Endothelial cell of umbilical vein (primary cell): ENCODE results near the gene TTLL13. TPM values are rescaled to one million over a fixed set of nuclear protein-coding genes. Genes with fewer than 3 reads are reported as not detected.

Experiments
- BruUV-seq: library from RNA; stranded (reverse); fragments of 400-500 nt; replicated peaks from 2 replicates; lab custom pipeline; 2021; lab: Mats Ljungman, UMichigan
- CTCF ChIA-PET: fragments of 300-600, 350-600 bp; sonication (Branson Sonifier 250); formaldehyde crosslinking; loops from one replicate; lab custom pipeline; 2021; ENCODE audit warnings: antibody characterized with exemption, inconsistent platforms; lab: Charles Lee
- POLR2A ChIA-PET: fragments of 300-600, 350-600 bp; sonication (Branson Sonifier 250); formaldehyde crosslinking; loops from one replicate; lab custom pipeline; 2021; ENCODE audit warnings: antibody characterized with exemption, inconsistent platforms; lab: Charles Lee
- DNase-seq: peaks from one replicate; pipeline ENCODE4 v3.0.0-alpha.2; 2011; ENCODE audit warnings: low read depth, low spot score
- FAIRE-seq: peaks from 2 replicates; lab custom pipeline; 2011; peaks lifted over from hg19 to GRCh38; lab: Jason Lieb, UNC
- H2AFZ ChIP-seq: 2 replicates; pipeline ENCODE4 v1.6.0; 2012; ENCODE audit warnings: low read depth, low read length, control low read depth, inconsistent platforms
- H3K27ac ChIP-seq: 2 replicates; pipeline ENCODE4 v1.5.1; 2011; ENCODE audit warnings: low read depth, mild to moderate bottlenecking, control low read depth, low read length, moderate library complexity; ENCODE audit not compliant: insufficient read depth
- H3K27me3 ChIP-seq, 2 experiments: 2 replicates each; pipeline versions ENCODE4 v1.6.0 to v1.6.1; 2011; ENCODE audit warnings: low read length in 2 of 2, mixed read lengths in 1 of 2; ENCODE audit not compliant: control insufficient read depth in 2 of 2, insufficient read depth in 2 of 2
- H3K36me3 ChIP-seq, 2 experiments: 2 replicates in 1 of 2; 3 replicates in 1 of 2; pipeline ENCODE4 v1.5.1; 2011; ENCODE audit warnings: low read length in 2 of 2, mild to moderate bottlenecking in 1 of 2, moderate library complexity in 1 of 2; ENCODE audit not compliant: control insufficient read depth in 2 of 2, insufficient read depth in 2 of 2; ENCODE audit errors: extremely low read depth in 1 of 2
- H3K4me1 ChIP-seq: 3 replicates; pipeline ENCODE4 v1.5.1; 2011; ENCODE audit warnings: mild to moderate bottlenecking, low read length; ENCODE audit not compliant: control insufficient read depth, insufficient read depth; ENCODE audit errors: extremely low read depth
- H3K4me2 ChIP-seq: 2 replicates; pipeline ENCODE4 v1.6.1; 2011; ENCODE audit warnings: low read length, control low read depth, mixed read lengths; ENCODE audit not compliant: insufficient read depth
- H3K4me3 ChIP-seq, 3 experiments: fragments of 200-600 bp in 1 of 3; sonication (generic), shearing (Covaris generic) in 1 of 3; replicated peaks in 1 of 3; 2 replicates each; pipeline ENCODE4 v1.5.1; 2011 to 2016; ENCODE audit warnings: control low read depth in 3 of 3, low read length in 3 of 3, mild to moderate bottlenecking in 2 of 3, inconsistent platforms in 1 of 3, low read depth in 1 of 3, moderate library complexity in 1 of 3; ENCODE audit not compliant: insufficient read depth in 1 of 3
- H3K79me2 ChIP-seq: 2 replicates; pipeline ENCODE4 v1.6.0; 2012; ENCODE audit warnings: low read length, inconsistent platforms; ENCODE audit not compliant: control insufficient read depth, insufficient read depth
- H3K9ac ChIP-seq: replicated peaks from 2 replicates; pipeline ENCODE3; 2011; ENCODE audit warnings: low read length, control low read depth; ENCODE audit not compliant: insufficient read depth; ENCODE audit errors: extremely low read depth
- H3K9me1 ChIP-seq: replicated peaks from 3 replicates; pipeline ENCODE4 v1.6.0; 2011; ENCODE audit warnings: mild to moderate bottlenecking, low read length; ENCODE audit not compliant: control insufficient read depth, insufficient read depth; ENCODE audit errors: extremely low read depth
- H3K9me3 ChIP-seq: replicated peaks from 2 replicates; pipeline ENCODE4 v1.5.1; 2012; ENCODE audit warnings: low read length, inconsistent platforms; ENCODE audit not compliant: control insufficient read depth, insufficient read depth
- H4K20me1 ChIP-seq: replicated peaks from 2 replicates; pipeline ENCODE3; 2011; ENCODE audit warnings: mild to moderate bottlenecking, low read length; ENCODE audit not compliant: control insufficient read depth, insufficient read depth; ENCODE audit errors: extremely low read depth
- CTCF ChIP-seq, 2 donors: IDR thresholded peaks; 1 replicate in 1 of 2; 2 replicates in 1 of 2; pipeline ENCODE4 v1.5.1; 2011; ENCODE audit warnings: low read length in 2 of 2, mild to moderate bottlenecking in 2 of 2, moderate library complexity in 2 of 2, control low read depth in 1 of 2, inconsistent platforms in 1 of 2, low read depth in 1 of 2; ENCODE audit not compliant: insufficient read depth in 1 of 2; ENCODE audit errors: extremely low read depth in 1 of 2
- EZH2 ChIP-seq: IDR thresholded peaks from 2 replicates; pipeline ENCODE4 v1.6.1; 2012; ENCODE audit warnings: borderline replicate concordance, low read depth, mild to moderate bottlenecking, moderate library complexity, low read length, inconsistent platforms; ENCODE audit not compliant: severe bottlenecking
- FOS ChIP-seq: IDR thresholded peaks from 2 replicates; pipeline ENCODE4 v1.6.1; 2011; ENCODE audit warnings: mild to moderate bottlenecking, low read length, moderate library complexity, borderline replicate concordance; ENCODE audit not compliant: insufficient read depth
- GATA2 ChIP-seq: IDR thresholded peaks from 2 replicates; pipeline ENCODE4 v1.7.0; 2011; ENCODE audit warnings: low read depth, mild to moderate bottlenecking, moderate library complexity, mixed read lengths, low read length; ENCODE audit not compliant: insufficient read length, insufficient read depth
- JUN ChIP-seq: IDR thresholded peaks from 2 replicates; pipeline ENCODE4 v1.6.1; 2011; ENCODE audit warnings: borderline replicate concordance, low read depth; ENCODE audit not compliant: insufficient read length, insufficient read depth
- MAX ChIP-seq: IDR thresholded peaks from 2 replicates; pipeline ENCODE4 v1.6.1; 2011; ENCODE audit not compliant: insufficient read depth, insufficient read length
- MYC ChIP-seq: IDR thresholded peaks from one replicate; pipeline ENCODE4 v1.6.1; 2011; ENCODE audit warnings: mild to moderate bottlenecking, low read depth, low read length
- POLR2A ChIP-seq: IDR thresholded peaks from 2 replicates; pipeline ENCODE4 v1.6.1; 2012; ENCODE audit warnings: low read depth, mild to moderate bottlenecking, control low read depth, low read length
- POLR2AphosphoS5 ChIP-seq: IDR thresholded peaks from 2 replicates; pipeline ENCODE4 v1.6.1; 2012; ENCODE audit warnings: low read depth, mild to moderate bottlenecking, control low read depth, low read length, moderate library complexity; ENCODE audit not compliant: insufficient read depth
- dilution Hi-C: fragments of 300-500 bp; cut with MboI; formaldehyde crosslinking; loops from one replicate; pipeline ENCODE4 v1.15.0; 2019; ENCODE audit warnings: low sequenced_read_pairs; ENCODE audit not compliant: extremely low pct_ligation_motif_present
- intact Hi-C: fragments of 100-400 bp; cut with micrococcal nuclease; formaldehyde crosslinking; loops from one replicate; pipeline ENCODE4 v1.10.0; 2022
- polyA plus RNA-seq, 4 experiments: library from polyadenylated mRNA; depleted of rRNA in 3 of 4; stranded (reverse) in 3 of 4; unstranded in 1 of 4; fragments of >200 nt; gene quantifications; 2 replicates each; pipeline versions ENCODE4 v1.2.1 to v1.2.3, GENCODE V29; 2011 to 2012; ENCODE audit warnings: missing spikeins in 1 of 4
- total RNA-seq: library from RNA; stranded (reverse); gene quantifications from 2 replicates; pipeline ENCODE4 v1.2.3, GENCODE V29; 2021

The TTLL13 gene
- total and polyA plus RNA-seq, 2 donors (not counting 3 experiments of a cell fraction or from before 2014, with no cell fraction given): 0.04 TPM; not detected in 1

DNA sequence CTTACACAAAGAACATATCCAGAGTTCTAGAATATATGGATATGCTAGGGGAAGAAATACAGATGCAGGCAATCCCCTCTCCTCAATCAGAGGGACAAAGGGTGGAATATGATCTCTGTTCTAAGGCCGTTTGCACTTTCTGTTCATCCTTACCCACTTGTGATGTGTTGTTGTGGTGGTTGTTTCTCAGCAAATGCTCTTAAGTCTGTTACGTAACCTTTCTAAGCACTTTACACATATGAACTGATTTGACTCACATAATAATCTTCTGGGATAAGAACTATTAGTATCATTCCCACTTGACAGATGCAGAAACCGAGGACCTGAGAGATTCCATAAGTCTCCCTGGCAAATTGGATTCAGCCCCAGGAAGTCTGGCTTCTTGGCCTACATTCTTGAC is 56.6 kb downstream of the TTLL13 start:
- FAIRE-seq (no peak), DNase-seq (no peak)
- no peak overlapping the region for H3K4me3 ChIP-seq
- H3K4me1 ChIP-seq: no peaks in the 10 kb centered on the region
- POLR2A ChIA-PET: no interaction called here
- H3K27ac ChIP-seq: no peak overlapping the region
- H4K20me1 ChIP-seq: no peaks in the 10 kb centered on the region
- no peaks in the 10 kb centered on the region for H3K9me3 ChIP-seq
- no peaks in the 10 kb centered on the region for H3K36me3 ChIP-seq
- no peak for TF ChIP-seq CTCF (IDR thresholded peaks at IDR 0.05; ENCODE audit: extremely low read depth in 1 of 2, insufficient read depth in 1 of 2, low read depth in 1 of 2, low read length in 2 of 2)
- TF ChIP-seq EZH2: no peak
- no peak for TF ChIP-seq JUN
- no peak for TF ChIP-seq POLR2AphosphoS5
- TF ChIP-seq FOS: no peak
- no peak for TF ChIP-seq MAX
- TF ChIP-seq POLR2A: no peak
- TF ChIP-seq GATA2: no peak
- no peak for TF ChIP-seq MYC
- dilution Hi-C loops: no loop called here
- H3K79me2 ChIP-seq: no peaks in the 10 kb centered on the region
- H3K9me1 ChIP-seq: no peaks in the 10 kb centered on the region
- H3K4me2 ChIP-seq: no peak overlapping the region
- intact Hi-C loops: no loop called here
- H2AFZ ChIP-seq: no peak overlapping the region
- no peak overlapping the region for H3K9ac ChIP-seq
- no peaks in the 10 kb centered on the region for H3K27me3 ChIP-seq
- CTCF ChIA-PET: interaction anchor here (1.1 to 3.1 kb wide), 6 partner anchors 10 to 139 kb away, joined by 3 to 13 read pairs (median 4); no protein-coding TSS in a partner anchor
- no TSS peak for BruUV-seq
